ENCODE data around the gene PLXNA4. TPM values are rescaled to one million over a fixed set of nuclear protein-coding genes. Genes with fewer than 3 reads are reported as not detected.

The PLXNA4 gene
- total RNA-seq, 2 donors from 2014 or later: 0.41 to 2.8 TPM

GRCh38 chr7:132076301-132077035, 499.8 kb downstream of the PLXNA4 start:
- 73% methylated on average over 13 of the region's 13 CpGs for WGBS
- Histone ChIP-seq H3K4me1 (replicated peaks) (no peaks in the 10 kb centered on the region), H3K27me3 (replicated peaks; ENCODE audit: insufficient read depth) (no peaks in the 10 kb centered on the region), H3K36me3 (no peaks in the 10 kb centered on the region), H3K4me3 (no peak overlapping the region), H3K9me3 (no peaks in the 10 kb centered on the region), H3K27ac (no peak overlapping the region)
- intact Hi-C loops (cut with DNase I): no loop called here
- TF ChIP-seq, protein P1, sequence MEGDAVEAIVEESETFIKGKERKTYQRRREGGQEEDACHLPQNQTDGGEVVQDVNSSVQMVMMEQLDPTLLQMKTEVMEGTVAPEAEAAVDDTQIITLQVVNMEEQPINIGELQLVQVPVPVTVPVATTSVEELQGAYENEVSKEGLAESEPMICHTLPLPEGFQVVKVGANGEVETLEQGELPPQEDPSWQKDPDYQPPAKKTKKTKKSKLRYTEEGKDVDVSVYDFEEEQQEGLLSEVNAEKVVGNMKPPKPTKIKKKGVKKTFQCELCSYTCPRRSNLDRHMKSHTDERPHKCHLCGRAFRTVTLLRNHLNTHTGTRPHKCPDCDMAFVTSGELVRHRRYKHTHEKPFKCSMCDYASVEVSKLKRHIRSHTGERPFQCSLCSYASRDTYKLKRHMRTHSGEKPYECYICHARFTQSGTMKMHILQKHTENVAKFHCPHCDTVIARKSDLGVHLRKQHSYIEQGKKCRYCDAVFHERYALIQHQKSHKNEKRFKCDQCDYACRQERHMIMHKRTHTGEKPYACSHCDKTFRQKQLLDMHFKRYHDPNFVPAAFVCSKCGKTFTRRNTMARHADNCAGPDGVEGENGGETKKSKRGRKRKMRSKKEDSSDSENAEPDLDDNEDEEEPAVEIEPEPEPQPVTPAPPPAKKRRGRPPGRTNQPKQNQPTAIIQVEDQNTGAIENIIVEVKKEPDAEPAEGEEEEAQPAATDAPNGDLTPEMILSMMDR (IDR thresholded peaks at IDR 0.05): no peak
- TF ChIP-seq POLR2A (IDR thresholded peaks at IDR 0.05) (no peak), POLR2AphosphoS5 (IDR thresholded peaks at IDR 0.05) (no peak)
- DNase-seq (ENCODE audit: low spot score): no peak

- Histone ChIP-seq H3K9me3 (no peaks in the 10 kb centered on the region), H3K4me3 (no peak overlapping the region), H3K27ac (no peak overlapping the region), H3K4me1 (replicated peaks) (no peaks in the 10 kb centered on the region), H3K27me3 (replicated peaks; ENCODE audit: insufficient read depth) (no peaks in the 10 kb centered on the region), H3K36me3 (no peaks in the 10 kb centered on the region)
- DNase-seq (ENCODE audit: low spot score): no peak
- intact Hi-C loops (cut with DNase I): no loop called here
- TF ChIP-seq POLR2A (IDR thresholded peaks at IDR 0.05) (no peak), POLR2AphosphoS5 (IDR thresholded peaks at IDR 0.05) (no peak)
- TF ChIP-seq, protein P1 (IDR thresholded peaks at IDR 0.05): no peak
- WGBS: 56% methylated on average over 6 of the region's 6 CpGs
Observed at GRCh38 chr7:132075515-132075914, 500.8 kb downstream of the PLXNA4 start.

- 88% methylated on average over 15 of the region's 15 CpGs for WGBS
- Histone ChIP-seq H3K4me1 (replicated peaks) (no peaks in the 10 kb centered on the region), H3K27me3 (replicated peaks; ENCODE audit: insufficient read depth) (no peaks in the 10 kb centered on the region), H3K36me3 (no peaks in the 10 kb centered on the region), H3K27ac (no peak overlapping the region), H3K9me3 (no peaks in the 10 kb centered on the region), H3K4me3 (no peak overlapping the region)
- TF ChIP-seq POLR2AphosphoS5 (IDR thresholded peaks at IDR 0.05): no peak
- TF ChIP-seq, protein P1 (IDR thresholded peaks at IDR 0.05): no peak
- TF ChIP-seq POLR2A (IDR thresholded peaks at IDR 0.05): no peak
- no peak for DNase-seq (ENCODE audit: low spot score)
- intact Hi-C loops (cut with DNase I): no loop called here
Observed at GRCh38 chr7:132073920-132074589, 502.2 kb downstream of the PLXNA4 start.

All from prostate gland (tissue), 2 donors.